Loucy (cell line): ENCODE data around the gene VWA5B1.

Experiments used
- H2AFZ ChIP-seq: fragments of 200-600 bp; sonication (generic); 2 replicates; pipeline ENCODE4 v1.6.0; 2016; ENCODE audit warnings: antibody characterized with exemption, mild to moderate bottlenecking, low read length, moderate library complexity
- H3F3A ChIP-seq: fragments of 200-600 bp; 2 replicates; pipeline ENCODE4 v1.6.0; 2016; ENCODE audit warnings: antibody characterized with exemption, low read depth, mild to moderate bottlenecking
- H3K27me3 ChIP-seq: fragments of 200-600 bp; sonication (generic); 2 replicates; pipeline ENCODE4 v1.6.1; 2014; ENCODE audit warnings: low read length, mild to moderate bottlenecking; ENCODE audit not compliant: insufficient read depth, poor library complexity, severe bottlenecking
- H3K36me3 ChIP-seq: fragments of 200-600 bp; sonication (generic); 2 replicates; pipeline ENCODE4 v1.6.1; 2016; ENCODE audit warnings: low read length; ENCODE audit not compliant: insufficient read depth
- H3K4me1 ChIP-seq: fragments of 200-600 bp; sonication (generic); 2 replicates; pipeline ENCODE4 v1.5.1; 2014; ENCODE audit warnings: low read length, mild to moderate bottlenecking; ENCODE audit not compliant: insufficient read depth, poor library complexity, severe bottlenecking
- H3K4me2 ChIP-seq: fragments of 200-600 bp; sonication (generic); 2 replicates; pipeline ENCODE4 v1.6.0; 2014; ENCODE audit warnings: antibody characterized with exemption, low read length, low read depth, mild to moderate bottlenecking; ENCODE audit not compliant: poor library complexity, severe bottlenecking
- H3K4me3 ChIP-seq: fragments of 200-600 bp; sonication (generic); 2 replicates; pipeline ENCODE4 v1.5.1; 2014; ENCODE audit warnings: low read length, mild to moderate bottlenecking, mixed read lengths; ENCODE audit not compliant: poor library complexity, severe bottlenecking
- H3K79me2 ChIP-seq: fragments of 200-600 bp; sonication (generic); 2 replicates; pipeline ENCODE4 v1.6.1; 2014; ENCODE audit warnings: low read length; ENCODE audit not compliant: insufficient read depth
- H3K9ac ChIP-seq: fragments of 200-600 bp; sonication (generic); 2 replicates; pipeline ENCODE4 v1.6.0; 2014; ENCODE audit warnings: mild to moderate bottlenecking, low read depth, low read length, moderate library complexity; ENCODE audit not compliant: poor library complexity, severe bottlenecking
- H3K9me2 ChIP-seq: fragments of 200-600 bp; sonication (generic); replicated peaks from 2 replicates; pipeline ENCODE4 v1.6.1; 2016; ENCODE audit warnings: low read depth, low read length, mixed read lengths
- H3K9me3 ChIP-seq: fragments of 200-600 bp; sonication (generic); 2 replicates; pipeline ENCODE4 v1.6.1; 2014; ENCODE audit warnings: mild to moderate bottlenecking, antibody characterized with exemption, low read length, low read depth; ENCODE audit not compliant: insufficient read depth
- H4K20me1 ChIP-seq: fragments of 200-600 bp; sonication (generic); 2 replicates; pipeline ENCODE4 v1.6.0; 2014; ENCODE audit warnings: antibody characterized with exemption, low read length, mild to moderate bottlenecking; ENCODE audit not compliant: insufficient read depth, poor library complexity, severe bottlenecking
- EZH2phosphoT487 ChIP-seq: fragments of 200-600 bp; IDR thresholded peaks from 2 replicates; pipeline ENCODE4 v1.6.1; 2018; ENCODE audit warnings: antibody characterized with exemption, mild to moderate bottlenecking, moderate library complexity, borderline replicate concordance
- TF ChIP-seq, protein P1 (sequence below): fragments of 200-600 bp; sonication (generic); conservative IDR thresholded peaks from 2 replicates; pipeline ENCODE4 v1.5.1; 2014; ENCODE audit warnings: mild to moderate bottlenecking, antibody characterized with exemption, low read length

VWA5B1 gene

DNA sequence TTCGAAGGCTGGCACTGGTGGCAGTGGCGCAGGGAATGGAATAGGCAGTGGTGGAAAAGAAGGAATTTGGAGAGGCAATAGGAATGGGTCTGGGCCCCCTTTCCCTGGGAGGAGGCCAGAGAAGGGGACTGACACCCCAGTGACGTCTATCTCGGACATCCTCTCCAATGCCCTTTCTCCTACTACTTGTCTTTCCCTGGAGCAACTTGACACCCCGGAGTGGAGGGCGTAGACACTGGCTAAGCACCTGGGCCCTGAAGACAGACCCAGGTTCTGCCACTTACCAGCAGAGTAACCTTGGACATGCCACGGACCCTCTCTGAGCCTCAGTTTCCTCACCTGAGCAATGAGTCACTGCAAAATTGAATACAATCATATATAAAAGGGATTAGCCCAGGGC is 108.5 kb downstream of the VWA5B1 start:
- Histone ChIP-seq H3K36me3 (no peaks in the 10 kb centered on the region), H3K9me3 (no peaks in the 10 kb centered on the region), H3K79me2 (no peaks in the 10 kb centered on the region), H3K27me3 (no peaks in the 10 kb centered on the region), H3F3A (no peaks in the 10 kb centered on the region), H3K4me2 (no peak overlapping the region), H3K9ac (no peak overlapping the region), H3K9me2 (no peaks in the 10 kb centered on the region), H3K4me3 (no peak overlapping the region), H4K20me1 (no peaks in the 10 kb centered on the region), H2AFZ (no peak overlapping the region), H3K4me1 (no peaks in the 10 kb centered on the region)
- no peak for TF ChIP-seq EZH2phosphoT487
- TF ChIP-seq, protein P1, sequence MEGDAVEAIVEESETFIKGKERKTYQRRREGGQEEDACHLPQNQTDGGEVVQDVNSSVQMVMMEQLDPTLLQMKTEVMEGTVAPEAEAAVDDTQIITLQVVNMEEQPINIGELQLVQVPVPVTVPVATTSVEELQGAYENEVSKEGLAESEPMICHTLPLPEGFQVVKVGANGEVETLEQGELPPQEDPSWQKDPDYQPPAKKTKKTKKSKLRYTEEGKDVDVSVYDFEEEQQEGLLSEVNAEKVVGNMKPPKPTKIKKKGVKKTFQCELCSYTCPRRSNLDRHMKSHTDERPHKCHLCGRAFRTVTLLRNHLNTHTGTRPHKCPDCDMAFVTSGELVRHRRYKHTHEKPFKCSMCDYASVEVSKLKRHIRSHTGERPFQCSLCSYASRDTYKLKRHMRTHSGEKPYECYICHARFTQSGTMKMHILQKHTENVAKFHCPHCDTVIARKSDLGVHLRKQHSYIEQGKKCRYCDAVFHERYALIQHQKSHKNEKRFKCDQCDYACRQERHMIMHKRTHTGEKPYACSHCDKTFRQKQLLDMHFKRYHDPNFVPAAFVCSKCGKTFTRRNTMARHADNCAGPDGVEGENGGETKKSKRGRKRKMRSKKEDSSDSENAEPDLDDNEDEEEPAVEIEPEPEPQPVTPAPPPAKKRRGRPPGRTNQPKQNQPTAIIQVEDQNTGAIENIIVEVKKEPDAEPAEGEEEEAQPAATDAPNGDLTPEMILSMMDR: no peak

DNA sequence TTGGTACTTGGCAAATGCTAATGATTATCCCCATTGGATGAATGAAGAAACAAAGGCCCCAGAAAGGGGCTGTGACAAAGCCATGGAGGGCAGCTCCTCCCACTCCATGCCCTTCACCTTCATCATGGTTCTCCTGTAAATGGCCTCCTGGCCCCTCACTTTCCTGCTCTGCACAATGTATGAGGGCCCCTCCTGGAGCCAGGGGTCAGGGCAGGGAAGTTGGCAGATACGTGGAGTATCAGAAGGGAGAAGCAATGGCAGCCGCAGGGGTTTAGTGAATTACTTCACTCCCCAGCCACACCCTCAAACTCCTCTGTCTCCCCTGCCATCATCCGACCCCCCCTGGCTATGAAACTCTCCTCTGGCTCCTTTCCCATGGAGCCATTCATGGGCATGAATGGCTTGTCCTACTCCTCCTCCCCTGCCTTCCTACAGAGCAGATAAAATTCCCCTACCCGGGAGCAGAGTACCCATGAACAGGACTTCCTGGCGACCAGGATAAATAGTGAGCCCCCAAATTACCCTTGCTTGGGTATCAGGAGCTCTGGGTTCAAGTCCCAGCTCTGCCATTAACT is 109.0 kb downstream of the VWA5B1 start:
- no peaks in the 10 kb centered on the region for H3K4me1 ChIP-seq
- no peaks in the 10 kb centered on the region for H3K36me3 ChIP-seq
- no peak overlapping the region for H3K4me2 ChIP-seq
- TF ChIP-seq, protein P1: no peak
- no peak overlapping the region for H3K9ac ChIP-seq
- no peaks in the 10 kb centered on the region for H4K20me1 ChIP-seq
- H2AFZ ChIP-seq: no peak overlapping the region
- no peaks in the 10 kb centered on the region for H3K9me3 ChIP-seq
- no peaks in the 10 kb centered on the region for H3K27me3 ChIP-seq
- no peaks in the 10 kb centered on the region for H3K79me2 ChIP-seq
- no peaks in the 10 kb centered on the region for H3K9me2 ChIP-seq
- no peaks in the 10 kb centered on the region for H3F3A ChIP-seq
- H3K4me3 ChIP-seq: no peak overlapping the region

DNA sequence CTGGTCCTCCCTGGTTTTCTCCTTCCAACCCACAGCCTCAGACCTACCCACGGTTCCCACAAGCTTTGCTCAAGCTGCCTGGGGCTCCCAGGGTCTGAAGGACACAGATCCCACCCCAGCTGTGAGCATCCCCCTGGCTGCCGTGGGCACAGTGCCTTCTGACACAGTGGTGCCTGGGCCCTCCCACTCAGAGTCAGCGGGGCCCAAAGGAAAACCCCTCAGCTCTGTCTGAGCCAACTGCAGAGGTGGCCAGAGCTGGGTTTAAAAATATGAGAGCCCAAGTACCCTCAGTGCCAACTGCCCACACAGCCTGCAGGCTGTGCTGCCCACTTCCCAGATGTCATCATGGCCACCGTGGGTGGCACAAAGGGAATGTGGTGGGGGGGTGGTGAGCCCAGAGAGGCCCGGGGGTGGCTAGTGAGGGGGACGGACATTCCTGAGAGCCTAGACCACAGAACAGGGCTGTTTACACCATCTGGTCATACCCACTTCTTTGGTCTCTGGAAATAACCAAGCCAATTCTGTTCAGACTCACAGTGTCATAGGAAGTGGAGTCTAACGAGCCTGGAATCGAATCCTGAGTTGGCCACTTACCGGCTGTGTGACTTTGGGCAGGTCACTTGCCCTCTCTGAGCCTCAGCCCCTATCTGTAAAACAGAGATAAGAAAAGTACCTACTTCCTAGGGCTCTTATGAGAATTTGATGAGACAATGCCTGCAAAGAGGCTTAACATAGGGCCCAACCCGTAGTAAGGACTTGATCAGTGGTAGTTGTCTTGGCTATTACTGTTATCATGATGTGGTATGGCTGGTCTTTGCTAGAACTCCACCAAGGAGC is 109.9 kb downstream of the VWA5B1 start:
- Histone ChIP-seq H4K20me1 (no peaks in the 10 kb centered on the region), H2AFZ (no peak overlapping the region), H3K27me3 (no peaks in the 10 kb centered on the region), H3K9me2 (no peaks in the 10 kb centered on the region), H3F3A (no peaks in the 10 kb centered on the region), H3K4me3 (no peak overlapping the region), H3K9me3 (no peaks in the 10 kb centered on the region), H3K9ac (no peak overlapping the region), H3K4me1 (no peaks in the 10 kb centered on the region), H3K36me3 (no peaks in the 10 kb centered on the region), H3K79me2 (no peaks in the 10 kb centered on the region), H3K4me2 (no peak overlapping the region)
- TF ChIP-seq, protein P1: no peak
- no peak for TF ChIP-seq EZH2phosphoT487
